ENCODE data around the gene EIF5.

GRCh38 chr14:103286460-103286859, 47.6 kb upstream of the EIF5 start:
- TF ChIP-seq CTCF (IDR thresholded peaks at IDR 0.05), result no peak
- no peak for TF ChIP-seq POLR2A (IDR thresholded peaks at IDR 0.05)
